Mesothelial cell of epicardium (in vitro differentiated cells): Measurements from ENCODE around the gene CENPX. TPM values are rescaled to one million over a fixed set of nuclear protein-coding genes. Genes with fewer than 3 reads are reported as not detected.

ENCODE experiments used
- DNase-seq, 2 experiments: peaks; one replicate each; pipeline ENCODE4 v3.0.0; 2021; ENCODE audit warnings: low spot score in 2 of 2; ENCODE audit not compliant: unreplicated experiment in 2 of 2
- H3K27ac Mint-ChIP-seq: 2 replicates; pipeline ENCODE4 v1.8.0; 2021; ENCODE audit warnings: mixed read lengths
- H3K27me3 Mint-ChIP-seq: 2 replicates; pipeline ENCODE4 v1.8.0; 2021; ENCODE audit warnings: low read depth, mixed read lengths
- H3K36me3 Mint-ChIP-seq: 2 replicates; pipeline ENCODE4 v1.8.0; 2021; ENCODE audit warnings: mixed read lengths
- H3K4me1 Mint-ChIP-seq: 2 replicates; pipeline ENCODE4 v1.8.0; 2021; ENCODE audit warnings: mixed read lengths
- H3K4me3 Mint-ChIP-seq: 2 replicates; pipeline ENCODE4 v1.8.0; 2021; ENCODE audit warnings: mild to moderate bottlenecking, moderate library complexity, mixed read lengths
- H3K9me3 Mint-ChIP-seq: 2 replicates; pipeline ENCODE4 v1.8.0; 2021; ENCODE audit warnings: mixed read lengths
- CTCF ChIP-seq: fragments of 200-600 bp; sonication (generic); IDR thresholded peaks from one replicate; pipeline ENCODE4 v1.5.0; 2021; ENCODE audit warnings: antibody characterized with exemption; ENCODE audit not compliant: unreplicated experiment
- total RNA-seq: library from RNA; stranded (reverse); gene quantifications from 3 replicates; pipeline ENCODE4 v1.2.1, GENCODE V29; 2021

Gene CENPX
- total RNA-seq, 1 donor from 2014 or later = 40.6 TPM

GRCh38 chr17:82063424-82064415 lies 41.0 kb upstream of the CENPX start:
- no peak for DNase-seq
- peak overlapping the region; percentile 64 for H3K4me3 Mint-ChIP-seq
- H3K4me1 Mint-ChIP-seq = no peaks in the 10 kb centered on the region
- H3K36me3 Mint-ChIP-seq = peaks cover 4% of the 10 kb centered on the region
- no peaks in the 10 kb centered on the region for H3K9me3 Mint-ChIP-seq
- H3K27ac Mint-ChIP-seq = no peak overlapping the region
- H3K27me3 Mint-ChIP-seq = no peaks in the 10 kb centered on the region
- no peak for TF ChIP-seq CTCF

- DNase-seq = no peak
- H3K9me3 Mint-ChIP-seq = no peaks in the 10 kb centered on the region
- peaks cover 4% of the 10 kb centered on the region for H3K36me3 Mint-ChIP-seq
- no peaks in the 10 kb centered on the region for H3K27me3 Mint-ChIP-seq
- no peak overlapping the region for H3K27ac Mint-ChIP-seq
- no peak overlapping the region for H3K4me3 Mint-ChIP-seq
- TF ChIP-seq CTCF = no peak
- H3K4me1 Mint-ChIP-seq = no peaks in the 10 kb centered on the region
Observed at GRCh38 chr17:82062984-82063368, 40.3 kb upstream of the CENPX start.

GRCh38 chr17:82062076-82062983 lies 39.7 kb upstream of the CENPX start:
- H3K4me3 Mint-ChIP-seq = peak overlapping the region; percentile 8
- no peaks in the 10 kb centered on the region for H3K4me1 Mint-ChIP-seq
- no peaks in the 10 kb centered on the region for H3K9me3 Mint-ChIP-seq
- no peak for DNase-seq
- H3K36me3 Mint-ChIP-seq = peaks cover 5% of the 10 kb centered on the region
- no peak overlapping the region for H3K27ac Mint-ChIP-seq
- no peaks in the 10 kb centered on the region for H3K27me3 Mint-ChIP-seq
- TF ChIP-seq CTCF = no peak

- DNase-seq = no peak
- H3K9me3 Mint-ChIP-seq = no peaks in the 10 kb centered on the region
- H3K27ac Mint-ChIP-seq = no peak overlapping the region
- H3K4me1 Mint-ChIP-seq = no peaks in the 10 kb centered on the region
- no peak for TF ChIP-seq CTCF
- no peak overlapping the region for H3K4me3 Mint-ChIP-seq
- H3K36me3 Mint-ChIP-seq = peaks cover 5% of the 10 kb centered on the region
- H3K27me3 Mint-ChIP-seq = no peaks in the 10 kb centered on the region
Observed at GRCh38 chr17:82061047-82061925, 38.6 kb upstream of the CENPX start.

- H3K9me3 Mint-ChIP-seq = no peaks in the 10 kb centered on the region
- TF ChIP-seq CTCF = no peak
- H3K27ac Mint-ChIP-seq = no peak overlapping the region
- no peaks in the 10 kb centered on the region for H3K4me1 Mint-ChIP-seq
- H3K4me3 Mint-ChIP-seq = no peak overlapping the region
- H3K36me3 Mint-ChIP-seq = peaks cover 5% of the 10 kb centered on the region
- no peak for DNase-seq
- no peaks in the 10 kb centered on the region for H3K27me3 Mint-ChIP-seq
Observed at GRCh38 chr17:82060614-82061013, 37.9 kb upstream of the CENPX start.
